ENCODE measurements around the gene MAP3K3. TPM values are rescaled to one million over a fixed set of nuclear protein-coding genes. Genes with fewer than 3 reads are reported as not detected.
"Not testable (repeated sequence)": the region's sequence is repeated elsewhere in the genome, so short reads cannot be mapped to it uniquely, and the experiment has no call there.

Gene MAP3K3
- total RNA-seq, 1 experiment from 2014 or later: 12.9 TPM

- Histone ChIP-seq H3K4me3 (no peak overlapping the region), H3K36me3 (peaks cover 33% of the 10 kb centered on the region)
These were observed 82.0 kb downstream of the MAP3K3 start for GRCh38 chr17:63704259-63704576.

GRCh38 chr17:63704836-63705235 lies 82.6 kb downstream of the MAP3K3 start:
- Histone ChIP-seq H3K9me3 (no peaks in the 10 kb centered on the region), H3K36me3 (peaks cover 39% of the 10 kb centered on the region), H3K27me3 (no peaks in the 10 kb centered on the region), H3K4me3 (no peak overlapping the region)
- DNase-seq: no peak

More at GRCh38 chr17:63704259-63704576, 82.0 kb downstream of the MAP3K3 start:
- no peak for DNase-seq
- H3K27me3 ChIP-seq: no peaks in the 10 kb centered on the region
- no peaks in the 10 kb centered on the region for H3K9me3 ChIP-seq

DNA sequence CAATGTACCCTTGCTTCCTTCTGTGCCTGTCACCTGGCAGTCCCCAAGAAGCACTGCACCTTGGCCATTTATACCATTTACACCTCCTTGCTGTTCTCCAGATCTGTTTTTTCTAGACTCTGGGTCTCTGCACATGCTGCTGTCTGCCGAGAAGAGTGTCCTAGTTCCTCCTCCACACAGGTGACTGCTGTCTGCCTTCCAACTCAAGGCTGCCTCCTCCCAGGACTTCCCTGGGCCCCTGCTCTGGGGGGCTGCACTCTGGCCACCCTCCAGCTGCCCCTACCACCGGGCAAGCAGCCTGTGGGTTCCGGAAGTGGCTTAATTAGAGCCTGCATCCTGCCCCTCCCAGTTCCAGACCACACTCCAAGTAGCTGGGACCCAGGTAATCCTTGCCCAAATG lies 83.4 kb downstream of the MAP3K3 start:
- Histone ChIP-seq H3K4me3 (no peak overlapping the region), H3K36me3 (peaks cover 46% of the 10 kb centered on the region), H3K27me3 (no peaks in the 10 kb centered on the region), H3K9me3 (no peaks in the 10 kb centered on the region)
- no peak for DNase-seq

- Histone ChIP-seq H3K27me3 (no peaks in the 10 kb centered on the region), H3K36me3 (peaks cover 51% of the 10 kb centered on the region), H3K4me3 (no peak overlapping the region), H3K9me3 (no peaks in the 10 kb centered on the region)
- no peak for DNase-seq
These were observed 84.3 kb downstream of the MAP3K3 start for GRCh38 chr17:63706336-63707082.

GRCh38 chr17:63707151-63707550 lies 84.9 kb downstream of the MAP3K3 start:
- Histone ChIP-seq H3K27me3 (no peaks in the 10 kb centered on the region), H3K9me3 (no peaks in the 10 kb centered on the region), H3K4me3 (no peak overlapping the region), H3K36me3 (peaks cover 58% of the 10 kb centered on the region)
- DNase-seq: no peak

DNA sequence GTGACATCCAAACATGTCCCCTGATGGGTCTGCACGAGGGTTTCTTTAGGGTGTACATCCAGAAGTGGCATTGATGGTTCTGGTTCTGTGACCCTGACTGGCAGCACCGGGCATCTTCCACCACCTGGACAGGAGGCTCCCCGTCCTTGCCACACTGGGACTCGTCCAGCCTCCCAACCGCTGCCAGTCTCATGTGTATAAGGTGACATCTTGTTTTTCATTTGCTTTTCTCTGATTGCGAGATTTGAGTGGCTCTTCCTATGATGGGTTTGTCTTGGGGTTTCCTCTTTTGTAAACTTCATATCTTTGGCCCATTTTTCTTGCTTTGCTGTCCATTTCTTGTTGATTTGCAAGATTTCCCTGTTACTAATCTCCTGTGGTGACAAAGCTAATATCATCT lies 86.9 kb downstream of the MAP3K3 start:
- no peak for DNase-seq
- Histone ChIP-seq H3K4me3 (no peak overlapping the region), H3K9me3 (no peaks in the 10 kb centered on the region), H3K27me3 (no peaks in the 10 kb centered on the region), H3K36me3 (peaks cover 67% of the 10 kb centered on the region)

DNA sequence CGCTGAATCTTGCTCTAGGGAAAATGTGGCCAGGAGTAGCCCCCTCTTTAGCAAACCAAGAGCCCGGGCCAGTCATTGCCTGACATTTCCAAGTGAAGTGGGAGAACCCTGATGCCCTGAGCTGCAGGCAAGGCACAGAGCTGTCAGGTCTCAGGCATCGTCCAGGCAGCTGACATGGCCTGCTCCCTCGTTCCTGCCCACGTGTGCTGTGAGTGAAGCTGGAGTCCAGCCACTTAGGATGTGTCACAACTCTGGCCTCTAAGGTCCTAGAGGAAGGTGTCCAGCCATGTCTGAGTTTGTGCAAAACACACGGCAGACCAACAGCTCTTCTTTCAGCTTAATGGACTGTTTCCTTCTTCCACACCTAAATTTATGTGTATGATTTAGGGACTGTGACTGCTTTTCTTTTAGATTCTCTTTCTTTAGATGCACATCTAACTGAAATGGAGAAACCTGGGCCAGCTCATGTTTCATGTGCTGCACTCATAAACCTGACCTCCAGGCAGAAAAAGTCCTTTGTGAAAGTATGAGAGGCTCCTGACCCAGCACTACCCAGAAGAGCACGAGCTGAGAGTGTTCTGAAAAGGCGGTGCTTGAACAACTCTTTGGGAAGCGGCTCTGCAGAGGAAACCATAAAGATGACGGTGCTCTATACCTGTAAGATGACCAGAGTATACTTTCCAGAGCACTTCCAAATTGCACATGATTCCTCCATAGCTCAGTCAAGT lies 92.5 kb downstream of the MAP3K3 start:
- Histone ChIP-seq H3K36me3 (peaks cover 47% of the 10 kb centered on the region), H3K4me3 (no peak overlapping the region), H3K27me3 (no peaks in the 10 kb centered on the region), H3K9me3 (no peaks in the 10 kb centered on the region)
- no peak for DNase-seq

- H3K9me3 ChIP-seq: no peaks in the 10 kb centered on the region
- DNase-seq: no peak
- H3K4me3 ChIP-seq: no peak overlapping the region
- peaks cover 34% of the 10 kb centered on the region for H3K36me3 ChIP-seq
- no peaks in the 10 kb centered on the region for H3K27me3 ChIP-seq
These were observed 94.2 kb downstream of the MAP3K3 start for GRCh38 chr17:63716426-63716825.

DNA sequence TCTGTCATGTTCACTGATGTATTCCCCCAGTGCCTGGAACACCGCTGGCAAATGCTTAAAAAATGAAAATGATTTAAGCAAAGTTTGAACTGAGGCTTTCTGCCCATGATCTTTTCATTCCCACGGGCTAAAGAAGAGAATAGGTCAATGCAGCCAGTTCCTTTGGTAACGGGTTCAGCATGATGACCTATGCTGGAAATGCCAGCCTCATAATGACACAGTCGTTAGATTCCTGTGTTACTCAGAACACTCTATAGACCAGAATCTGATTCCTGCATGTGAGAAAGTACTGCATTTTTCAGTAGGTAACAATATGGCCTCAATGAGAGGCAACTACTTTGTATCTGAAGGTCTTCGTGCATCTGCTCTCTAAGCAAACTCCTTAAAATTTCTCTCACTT lies 96.8 kb downstream of the MAP3K3 start:
- Histone ChIP-seq H3K9me3 (no peaks in the 10 kb centered on the region), H3K27me3 (no peaks in the 10 kb centered on the region), H3K36me3 (peaks cover 29% of the 10 kb centered on the region), H3K4me3 (no peak overlapping the region)
- DNase-seq: no peak

GRCh38 chr17:63720194-63720593 lies 98.0 kb downstream of the MAP3K3 start:
- H3K27me3 ChIP-seq, H3K4me3 ChIP-seq, DNase-seq, H3K9me3 ChIP-seq: not testable (repeated sequence)
- peaks cover 31% of the 10 kb centered on the region for H3K36me3 ChIP-seq

DNA sequence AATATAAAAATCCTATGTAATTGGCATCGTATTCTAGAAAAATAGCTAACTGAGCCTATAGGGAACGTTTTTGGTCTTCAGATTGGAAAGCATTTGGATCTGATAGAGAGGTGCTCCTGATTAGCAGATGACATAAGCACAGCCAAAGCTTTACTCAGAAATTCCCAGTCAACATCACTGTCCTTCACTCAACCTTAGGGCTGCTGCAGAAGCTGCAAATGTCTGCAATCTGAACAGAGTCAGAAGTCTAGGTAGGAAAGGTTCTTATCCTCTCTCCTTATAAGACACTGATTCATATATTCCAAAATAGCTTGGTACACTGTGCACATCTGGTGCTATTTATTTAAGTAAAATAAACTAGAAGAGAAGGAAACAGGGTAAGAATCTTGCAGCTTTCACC lies 100.2 kb downstream of the MAP3K3 start:
- peaks cover 36% of the 10 kb centered on the region for H3K36me3 ChIP-seq
- no peaks in the 10 kb centered on the region for H3K9me3 ChIP-seq
- H3K4me3 ChIP-seq: no peak overlapping the region
- no peak for DNase-seq
- H3K27me3 ChIP-seq: no peaks in the 10 kb centered on the region

DNA sequence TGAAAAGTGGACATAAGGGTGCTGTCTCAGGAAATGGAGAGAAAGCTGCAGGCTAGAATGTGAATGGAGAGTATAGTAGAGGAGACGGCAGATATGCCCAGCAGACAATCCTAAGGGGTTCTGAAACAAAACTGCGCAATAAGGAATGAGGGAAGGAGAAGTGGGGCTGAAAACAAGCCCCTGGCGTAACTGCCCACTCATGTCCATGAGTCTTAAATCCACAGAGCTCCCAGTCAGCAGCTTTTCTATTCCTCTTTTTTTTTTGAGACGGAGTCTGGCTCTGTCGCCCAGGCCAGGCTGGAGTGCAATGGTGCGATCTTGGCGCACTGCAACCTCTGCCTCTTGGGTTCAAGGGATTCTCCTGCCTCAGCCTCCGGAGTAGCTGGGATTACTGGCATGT lies 113.5 kb downstream of the MAP3K3 start:
- Histone ChIP-seq H3K36me3 (peaks cover 3% of the 10 kb centered on the region), H3K4me3 (no peak overlapping the region), H3K9me3 (no peaks in the 10 kb centered on the region), H3K27me3 (no peaks in the 10 kb centered on the region)
- DNase-seq: no peak

DNA sequence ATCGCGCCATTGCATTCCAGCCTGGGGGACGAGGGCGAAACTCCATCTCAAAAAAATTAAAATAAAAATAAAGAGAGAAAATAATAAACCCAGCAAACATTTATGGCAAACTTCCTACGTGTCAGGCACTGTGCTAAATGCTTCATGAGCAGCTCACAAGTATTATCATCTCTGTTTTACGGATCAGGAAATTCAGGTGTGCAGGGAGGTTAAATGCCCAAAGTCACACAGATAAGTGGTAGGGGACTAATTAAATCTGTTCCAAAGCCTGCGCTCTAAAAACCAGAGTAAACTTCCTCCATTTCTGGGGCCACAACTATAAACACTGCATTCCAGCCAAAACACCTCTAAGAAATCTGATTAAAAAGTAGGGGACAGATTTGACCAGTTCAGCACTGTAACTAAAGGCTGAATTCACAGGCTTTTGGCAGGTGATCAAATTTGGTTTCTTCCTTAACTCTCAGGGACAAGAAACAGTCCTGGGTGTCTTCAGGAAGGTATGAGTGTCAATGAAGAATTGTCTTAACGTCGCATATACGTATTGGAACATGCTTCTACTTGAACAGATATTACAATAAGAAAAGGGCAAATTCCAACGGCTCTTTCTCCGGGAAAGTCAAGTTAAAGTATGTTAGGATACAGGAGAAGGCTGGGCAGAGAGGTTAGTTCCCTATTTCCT lies 118.4 kb downstream of the MAP3K3 start:
- H3K4me3 ChIP-seq: peak overlapping the region; percentile 96
- H3K36me3 ChIP-seq: peaks cover 23% of the 10 kb centered on the region
- DNase-seq: no peak
- no peaks in the 10 kb centered on the region for H3K27me3 ChIP-seq
- H3K9me3 ChIP-seq: no peaks in the 10 kb centered on the region

- H3K27me3 ChIP-seq: no peaks in the 10 kb centered on the region
- peaks cover 25% of the 10 kb centered on the region for H3K36me3 ChIP-seq
- peak overlapping the region; percentile 96 for H3K4me3 ChIP-seq
- H3K9me3 ChIP-seq: no peaks in the 10 kb centered on the region
- no peak for DNase-seq
These were observed 118.9 kb downstream of the MAP3K3 start for GRCh38 chr17:63741143-63741407.

DNA sequence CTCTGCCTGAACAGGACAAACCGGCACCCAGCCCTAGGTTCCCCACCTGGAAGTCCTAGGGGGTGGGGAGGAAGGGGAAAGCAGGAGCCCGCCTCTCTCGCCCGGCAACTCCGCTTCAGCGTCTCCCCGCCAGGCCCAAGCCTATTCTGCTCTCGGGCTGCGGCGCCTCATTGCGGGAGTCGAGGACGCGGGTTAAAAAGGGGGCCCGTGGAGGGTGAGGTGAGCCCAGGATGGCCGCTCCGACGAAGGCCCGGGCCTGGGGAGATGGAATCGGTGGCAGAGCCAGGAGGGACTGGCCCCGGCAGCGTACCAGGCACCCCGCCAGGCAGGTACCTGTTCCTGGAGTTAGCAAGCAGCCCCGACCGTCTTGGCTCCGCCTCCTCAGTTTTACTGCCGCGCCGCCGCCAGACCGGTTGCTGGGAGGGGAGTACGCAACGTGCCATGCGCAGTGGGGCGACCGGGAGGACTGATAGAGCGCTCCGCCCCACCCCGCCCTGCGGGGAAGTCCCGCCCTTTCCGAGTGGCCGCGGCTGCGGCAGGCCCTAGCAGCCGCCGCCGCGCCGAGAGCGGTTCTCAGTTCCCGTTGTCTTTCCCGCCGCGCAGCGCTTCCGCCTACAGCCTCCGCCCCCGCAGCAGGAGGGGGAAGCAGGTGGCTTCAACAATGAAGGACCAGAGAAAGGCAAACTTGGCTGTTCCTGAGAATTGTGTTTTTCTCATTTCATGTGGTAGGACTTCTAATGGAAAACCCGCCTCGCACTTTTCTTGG lies 119.4 kb downstream of the MAP3K3 start, which contains the start of gene STRADA:
Gene STRADA, minus strand, starts transcription at position 392 of the 766 bp plus-strand sequence. CDS start 13,430 bp downstream, outside the sequence.
- peaks cover 29% of the 10 kb centered on the region for H3K36me3 ChIP-seq
- no peaks in the 10 kb centered on the region for H3K9me3 ChIP-seq
- peak within 1 kb of the TSS; percentile 96 for H3K4me3 ChIP-seq
- no peaks in the 10 kb centered on the region for H3K27me3 ChIP-seq
- peak; percentile 99 for DNase-seq
